SIG-M5 (cell line): Measurements from ENCODE around the gene ST3GAL2.
"Not testable (repeated sequence)": the region's sequence is repeated elsewhere in the genome, so short reads cannot be mapped to it uniquely, and the experiment has no call there.

ENCODE experiments used
- DNase-seq: peaks from one replicate; lab custom pipeline; 2025; lab: John Stamatoyannopoulos, UW

Gene ST3GAL2

GRCh38 chr16:70417661-70418060 lies 21.2 kb downstream of the ST3GAL2 start:
- no peak for DNase-seq

- DNase-seq = no peak
These were observed 21.9 kb downstream of the ST3GAL2 start for GRCh38 chr16:70416748-70417616.

GRCh38 chr16:70413572-70413971 lies 25.3 kb downstream of the ST3GAL2 start:
- not testable (repeated sequence) for DNase-seq

- no peak for DNase-seq
These were observed 26.5 kb downstream of the ST3GAL2 start for GRCh38 chr16:70412385-70412784.

- DNase-seq = no peak
These were observed 28.2 kb downstream of the ST3GAL2 start for GRCh38 chr16:70410734-70411133.

GRCh38 chr16:70407811-70408274 lies 31.1 kb downstream of the ST3GAL2 start:
- no peak for DNase-seq

GRCh38 chr16:70406104-70406503 lies 32.8 kb downstream of the ST3GAL2 start:
- DNase-seq = not testable (repeated sequence)

- DNase-seq = no peak
These were observed 35.8 kb downstream of the ST3GAL2 start for GRCh38 chr16:70402916-70403659.

- DNase-seq = no peak
These were observed 38.9 kb downstream of the ST3GAL2 start for GRCh38 chr16:70399951-70400350.

GRCh38 chr16:70399381-70399780 lies 39.5 kb downstream of the ST3GAL2 start:
- DNase-seq = no peak

GRCh38 chr16:70398177-70398743 lies 40.6 kb downstream of the ST3GAL2 start:
- no peak for DNase-seq

- no peak for DNase-seq
These were observed 42.5 kb downstream of the ST3GAL2 start for GRCh38 chr16:70396246-70396904.

- no peak for DNase-seq
These were observed 43.5 kb downstream of the ST3GAL2 start for GRCh38 chr16:70395345-70395901.

- DNase-seq = no peak
These were observed 44.0 kb downstream of the ST3GAL2 start for GRCh38 chr16:70394853-70395252.

GRCh38 chr16:70393662-70394061 lies 45.2 kb downstream of the ST3GAL2 start:
- DNase-seq = no peak

GRCh38 chr16:70392606-70393005 lies 46.3 kb downstream of the ST3GAL2 start:
- DNase-seq = no peak

- no peak for DNase-seq
These were observed 46.9 kb downstream of the ST3GAL2 start for GRCh38 chr16:70391881-70392481.

GRCh38 chr16:70391446-70391845 lies 47.5 kb downstream of the ST3GAL2 start:
- DNase-seq = no peak

- DNase-seq = no peak
These were observed 48.1 kb downstream of the ST3GAL2 start for GRCh38 chr16:70390774-70391173.

- no peak for DNase-seq
These were observed 50.8 kb downstream of the ST3GAL2 start for GRCh38 chr16:70388006-70388680.
